T47D (cell line): Measurements from ENCODE around the gene FAM120AOS.

Source experiments
- DNase-seq, 2 experiments: peaks; one replicate each; pipeline versions ENCODE4 v3.0.0 to v3.0.0-alpha.2; 2011 to 2012; ENCODE audit warnings: low read depth in 1 of 2, low spot score in 1 of 2
- JUND ChIP-seq: IDR thresholded peaks from 2 replicates; pipeline ENCODE4 v1.6.1; 2012; ENCODE audit warnings: low read depth
- in situ Hi-C: cut with HindIII; loops from 2 replicates; pipeline ENCODE4 v1.10.0; 2016; ENCODE audit warnings: low sequenced_read_pairs, low pct_unique_long_range_greater_than_20kb

Gene FAM120AOS

DNA sequence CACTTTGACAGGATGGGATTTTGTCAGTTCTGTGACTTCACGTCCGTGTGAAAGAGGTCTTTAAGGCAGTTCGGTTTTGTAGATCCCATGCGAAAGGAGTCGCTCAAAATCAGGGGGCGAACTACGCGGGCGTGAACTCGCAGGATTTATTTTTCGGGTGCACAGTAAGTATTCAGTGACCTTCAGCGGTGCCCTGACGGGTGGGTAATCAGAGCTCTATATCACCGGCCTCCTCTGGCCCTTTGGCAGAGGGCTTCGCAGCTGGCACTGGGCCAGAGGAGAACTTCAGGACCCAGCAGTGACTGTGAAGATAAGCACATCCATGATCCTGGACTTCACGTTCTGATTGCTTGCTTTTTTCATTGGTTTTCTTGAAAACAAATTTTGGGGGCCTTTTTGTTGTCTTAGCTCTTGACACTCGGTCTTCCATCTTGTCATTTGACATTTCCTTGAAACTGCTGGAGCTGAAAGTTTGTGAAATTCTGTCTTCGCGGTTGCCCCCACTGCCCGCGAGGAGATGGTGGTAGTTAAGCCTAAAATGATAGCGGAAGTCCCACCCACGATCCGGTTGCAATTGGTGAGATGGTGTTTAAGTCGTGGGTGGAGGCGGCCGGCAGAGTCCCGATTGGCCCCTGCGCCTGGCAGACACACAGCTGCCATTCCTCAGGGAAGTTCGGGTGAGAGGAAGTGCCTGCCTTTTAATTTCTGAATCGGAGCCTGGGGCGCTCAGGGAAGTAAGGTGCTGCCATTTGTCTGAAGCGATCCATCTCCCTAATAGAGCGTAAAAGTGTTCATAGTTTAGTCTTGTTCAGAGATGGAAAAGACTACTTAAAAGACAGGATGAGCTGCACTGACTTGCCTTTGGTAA is at the start of gene FAM120AOS:
Gene FAM120AOS, minus strand, starts transcription at position 535 of the 868 bp plus-strand sequence. CDS start 872 bp downstream, outside the sequence.
- no peak for TF ChIP-seq JUND
- in situ Hi-C loops, result no loop called here
- peak; percentile 60 to 93 for DNase-seq

DNA sequence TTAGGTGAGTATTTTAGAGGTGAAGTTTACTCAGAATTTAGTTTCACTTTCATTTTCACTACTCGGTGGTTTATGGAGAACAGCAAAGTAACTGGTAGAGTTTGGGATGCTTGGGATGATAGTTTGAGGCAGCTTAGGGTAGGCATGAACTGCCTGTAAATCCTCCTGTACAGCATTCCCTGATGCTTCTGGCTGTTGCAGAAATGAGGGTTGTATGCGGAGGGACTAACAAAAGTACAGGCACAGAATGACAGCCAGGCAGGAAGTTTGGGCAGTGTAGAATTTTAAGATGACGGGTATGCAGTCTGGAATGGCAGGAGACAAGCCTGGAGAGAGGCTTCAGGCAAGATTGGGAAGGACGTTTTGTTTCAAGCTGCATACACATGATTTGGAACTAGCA is 48.0 kb upstream of the FAM120AOS start:
- no peak for DNase-seq
- in situ Hi-C loops, result no loop called here
- no peak for TF ChIP-seq JUND

DNA sequence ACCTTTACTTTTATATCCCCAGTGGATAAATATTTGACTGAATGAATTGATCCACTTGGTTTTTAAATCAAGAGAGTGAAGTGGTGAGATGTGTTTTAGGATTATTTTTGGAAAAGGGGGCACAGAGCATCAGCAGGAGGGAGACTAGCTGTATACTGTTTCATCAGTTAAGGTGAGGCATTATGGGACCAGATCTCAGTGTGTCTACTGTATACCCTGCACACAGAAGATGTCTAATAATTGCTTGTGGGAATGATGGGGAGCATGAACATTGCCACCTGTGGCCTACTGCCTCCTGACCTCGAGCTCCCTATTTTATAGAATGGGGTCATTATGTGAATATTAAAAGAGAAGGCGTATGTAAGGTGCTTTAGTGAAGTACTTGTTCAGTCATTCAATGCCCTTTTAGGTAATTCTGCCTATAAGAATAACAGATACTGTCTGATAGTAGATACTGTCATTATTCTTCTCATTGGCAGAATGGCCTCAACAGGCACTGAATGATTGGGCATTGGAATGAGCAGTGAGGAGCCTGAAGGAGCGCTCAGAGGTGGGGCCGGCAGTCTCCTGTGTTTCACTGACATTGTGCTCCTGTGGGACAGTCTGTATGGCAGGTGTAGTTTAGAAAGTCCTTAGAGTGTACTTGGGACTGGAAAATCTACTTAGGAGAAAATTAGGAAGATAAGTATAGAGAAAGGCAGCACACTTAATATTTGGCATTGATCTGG is 47.4 kb upstream of the FAM120AOS start:
- in situ Hi-C loops, result no loop called here
- TF ChIP-seq JUND, result no peak
- DNase-seq, result no peak

DNA sequence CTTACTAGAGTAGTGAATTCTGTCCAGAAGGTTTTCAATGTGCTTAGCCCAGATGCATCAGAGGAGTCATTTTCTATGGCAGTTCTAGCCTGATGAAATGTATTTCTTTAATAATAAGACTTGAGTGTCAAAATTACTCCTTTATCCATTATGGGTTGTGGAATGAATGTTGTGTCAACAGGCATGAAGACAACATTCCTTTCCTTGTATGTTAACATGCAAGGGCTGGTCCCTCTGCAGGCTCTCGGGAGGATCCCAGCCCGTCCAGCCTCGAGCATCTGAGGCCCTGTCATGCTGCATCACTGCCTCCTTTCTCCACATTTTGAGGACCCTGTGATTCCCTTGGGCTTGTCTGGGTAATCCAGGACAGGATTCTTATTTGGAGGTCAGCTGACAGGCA is 42.9 kb upstream of the FAM120AOS start:
- TF ChIP-seq JUND, result no peak
- in situ Hi-C loops, result no loop called here
- no peak for DNase-seq

DNA sequence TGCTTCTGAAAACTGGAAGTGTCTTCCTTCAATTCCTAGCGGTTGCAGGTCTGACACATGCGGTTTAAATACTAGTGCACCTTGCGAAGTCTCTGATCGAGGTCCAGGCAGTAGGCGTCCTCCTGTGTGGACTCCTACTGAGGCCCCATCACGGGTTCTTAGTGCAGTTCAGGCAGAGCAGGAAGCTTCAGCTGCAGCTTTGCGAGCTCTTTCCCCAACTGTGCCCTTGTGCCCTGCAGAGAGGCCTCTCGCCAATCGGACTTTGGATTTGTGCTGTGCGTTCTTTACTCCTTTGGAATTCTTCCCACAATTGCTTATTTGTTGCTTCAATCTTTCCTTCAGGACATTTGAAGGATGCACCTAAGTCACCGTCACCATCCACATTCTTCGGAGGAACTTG is 40.6 kb upstream of the FAM120AOS start:
- no peak for TF ChIP-seq JUND

DNA sequence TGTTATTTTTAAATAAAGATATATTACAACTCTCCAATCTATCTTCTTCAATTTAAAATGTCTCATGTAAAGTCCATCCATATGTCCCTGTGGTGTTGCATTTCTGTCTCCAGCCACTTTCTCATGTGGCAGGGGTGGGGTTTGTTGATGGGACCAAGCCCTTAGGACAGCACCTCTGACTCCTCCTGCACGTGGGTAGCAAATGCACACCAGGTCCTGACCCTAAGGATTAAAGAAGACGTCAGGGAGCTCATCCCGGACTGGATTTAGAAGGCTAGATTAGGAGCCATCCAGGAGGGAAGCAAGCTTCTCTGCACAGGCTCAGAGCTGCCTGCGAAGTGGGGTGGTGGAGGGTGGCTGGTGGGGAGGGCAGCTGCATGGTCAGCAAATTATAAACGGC is 38.9 kb upstream of the FAM120AOS start:
- no peak for DNase-seq
- in situ Hi-C loops, result no loop called here
- TF ChIP-seq JUND, result no peak

More for the DNA sequence above, 40.6 kb upstream of the FAM120AOS start:
- no peak for DNase-seq
- in situ Hi-C loops, result no loop called here

DNA sequence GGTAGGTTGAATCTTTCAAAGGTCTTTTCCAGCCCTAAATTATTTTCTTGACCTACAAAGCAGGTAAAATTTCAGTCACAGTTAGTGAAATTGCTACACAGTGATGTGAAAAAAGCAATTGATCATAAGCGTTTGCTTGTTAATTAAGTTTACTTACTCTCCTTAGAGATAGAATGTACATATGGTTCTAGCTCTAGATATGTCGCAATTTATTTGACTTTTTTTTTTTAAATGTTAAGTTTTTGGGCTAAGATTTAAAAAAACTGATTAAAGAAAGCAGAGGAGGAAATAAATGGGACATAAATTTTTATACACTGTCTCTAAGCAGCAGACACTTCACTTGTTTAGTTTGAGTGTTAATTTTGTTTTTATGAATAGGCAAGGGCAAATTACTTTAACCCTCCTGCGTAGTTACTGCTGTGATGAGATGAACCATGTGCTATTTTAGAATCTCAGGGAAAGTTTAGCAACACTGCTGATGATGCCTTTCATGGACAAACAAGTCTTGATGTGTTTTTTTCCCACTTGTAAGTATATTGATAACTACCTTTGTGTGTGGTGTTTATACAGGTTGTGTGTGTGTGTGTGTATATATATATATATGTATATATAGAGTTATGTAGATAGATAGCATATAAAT is 38.3 kb upstream of the FAM120AOS start:
- in situ Hi-C loops, result no loop called here
- no peak for DNase-seq
- no peak for TF ChIP-seq JUND

DNA sequence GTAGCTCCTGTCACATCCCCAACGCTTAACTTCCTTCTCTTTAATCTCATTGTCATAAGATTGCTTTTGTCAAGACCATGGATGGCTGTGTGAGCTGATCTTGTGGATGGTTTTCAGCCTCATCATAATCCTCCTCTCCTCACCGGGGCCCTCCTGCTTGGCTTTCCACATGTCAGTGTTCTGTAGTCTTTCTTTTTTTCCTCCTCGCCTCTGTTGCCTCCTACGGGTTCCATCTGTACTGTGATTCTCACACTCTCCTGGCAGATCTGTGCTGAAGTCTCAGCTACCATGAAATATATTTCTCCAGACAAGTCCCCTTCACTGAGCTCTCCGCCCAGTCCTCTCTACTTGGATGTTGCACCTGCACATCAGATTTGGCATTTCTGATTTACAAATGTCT is 34.9 kb upstream of the FAM120AOS start:
- no peak for TF ChIP-seq JUND
- in situ Hi-C loops, result no loop called here
- no peak for DNase-seq

DNA sequence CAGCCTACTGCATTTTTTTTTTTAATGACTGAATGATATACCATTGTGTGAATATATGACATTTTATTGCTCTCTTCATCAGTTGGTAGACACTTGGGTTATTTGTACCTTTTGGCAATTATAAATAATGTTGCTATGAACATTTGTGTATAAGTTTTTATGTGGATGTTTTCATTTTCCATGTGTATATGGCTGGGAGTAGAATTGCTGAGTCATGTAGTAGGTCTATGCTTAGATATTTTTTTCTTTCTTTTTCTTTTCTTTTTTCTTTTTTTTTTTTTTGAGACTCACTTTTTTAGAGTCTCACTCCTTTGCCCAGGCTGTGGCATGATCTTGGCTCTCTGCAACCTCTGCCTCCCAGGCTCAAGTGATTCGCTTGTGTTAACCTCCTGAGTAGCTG is 32.9 kb upstream of the FAM120AOS start:
- in situ Hi-C loops, result no loop called here

DNA sequence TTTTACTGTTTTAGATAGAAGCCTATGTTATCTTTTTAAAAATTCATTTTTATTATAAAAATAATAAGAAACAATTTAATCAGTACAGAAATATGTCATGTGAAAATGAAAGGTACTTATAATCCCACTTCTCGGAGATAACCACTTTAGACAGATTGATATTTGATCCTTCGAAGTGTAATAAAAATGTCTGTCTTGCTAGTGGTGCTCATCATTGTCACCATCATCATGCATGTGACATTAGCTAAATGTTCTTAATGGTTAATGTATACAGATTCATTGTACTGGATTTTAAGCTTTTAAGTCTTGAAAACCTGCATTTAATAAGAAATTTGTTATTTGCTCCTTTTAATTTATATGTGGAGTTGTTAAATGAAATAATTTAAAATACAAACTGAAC is 30.1 kb upstream of the FAM120AOS start:
- DNase-seq, result no peak
- TF ChIP-seq JUND, result no peak
- in situ Hi-C loops, result no loop called here

More for the DNA sequence above, 32.9 kb upstream of the FAM120AOS start:
- no peak for TF ChIP-seq JUND
- DNase-seq, result no peak

DNA sequence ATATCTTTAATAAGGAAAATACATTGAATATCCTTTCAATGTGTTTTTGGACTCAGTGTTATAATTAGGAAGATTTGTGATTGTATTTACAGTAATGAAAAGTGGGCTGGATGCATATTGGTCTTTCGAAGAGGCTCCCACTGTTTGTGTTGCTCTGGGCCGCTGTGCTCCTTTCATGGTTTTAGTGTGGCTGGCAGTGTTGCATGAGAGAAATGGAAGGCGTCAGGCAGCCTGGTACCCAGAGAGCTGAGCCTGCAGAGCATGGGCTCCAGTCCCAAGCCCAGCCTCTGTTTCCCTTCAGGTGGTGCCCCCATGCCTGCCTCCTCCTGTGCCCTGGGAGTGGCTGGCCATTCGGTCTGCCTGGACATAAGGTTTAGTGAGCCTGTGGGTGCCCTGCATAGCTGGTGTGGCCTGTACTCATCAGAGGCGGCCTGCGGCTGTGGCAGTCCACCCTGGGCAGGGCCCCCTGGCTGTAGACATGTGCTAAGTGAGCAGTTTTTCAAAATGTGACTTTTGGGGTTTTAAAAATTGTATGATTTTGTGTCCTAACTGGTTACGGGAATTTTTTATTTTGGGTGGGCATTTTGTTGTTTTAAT is 27.4 kb upstream of the FAM120AOS start:
- in situ Hi-C loops, result no loop called here
- TF ChIP-seq JUND, result no peak
- DNase-seq, result no peak

DNA sequence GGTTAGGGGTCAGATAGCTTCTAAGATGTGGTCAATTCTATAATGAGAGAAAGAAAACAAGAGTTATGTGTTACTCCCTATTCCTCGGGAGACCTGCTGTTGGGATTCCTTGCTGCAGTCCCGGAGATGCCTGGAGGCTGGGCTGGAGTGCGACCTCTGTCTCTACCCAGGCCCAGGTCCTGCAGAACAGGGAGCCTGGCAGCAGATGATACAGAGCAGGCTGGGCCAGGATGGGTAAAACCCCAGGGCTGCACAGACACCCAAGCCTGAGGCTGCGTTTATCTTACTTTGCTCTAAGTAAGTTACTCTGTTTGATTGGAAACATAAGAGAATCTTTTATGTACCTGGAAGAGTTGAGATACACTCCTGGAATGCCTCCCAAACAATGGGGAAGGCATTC is 26.9 kb upstream of the FAM120AOS start:
- no peak for TF ChIP-seq JUND
- no peak for DNase-seq
- in situ Hi-C loops, result no loop called here
